Breast epithelium (tissue), 3 donors: Measurements from ENCODE around the gene TMA16.

Experiments used
- CTCF ChIP-seq, 3 donors: fragments of 450-650 bp; IDR thresholded peaks; one replicate each; pipeline ENCODE4 v1.5.1; 2016 to 2017; ENCODE audit warnings: antibody characterized with exemption in 3 of 3, mild to moderate bottlenecking in 3 of 3, moderate library complexity in 3 of 3
- POLR2A ChIP-seq: fragments of 450-650 bp; IDR thresholded peaks from one replicate; pipeline ENCODE4 v1.6.1; 2016; ENCODE audit warnings: antibody characterized with exemption, mild to moderate bottlenecking, moderate library complexity

- TF ChIP-seq CTCF (IDR thresholded peaks at IDR 0.05) (no peak), POLR2A (no peak)
Observed at GRCh38 chr4:163482190-163482589, 12.3 kb upstream of the TMA16 start.
